Fibroblast of lung (primary cell): Measurements from ENCODE around the gene ACO2. TPM values are rescaled to one million over a fixed set of nuclear protein-coding genes. Genes with fewer than 3 reads are reported as not detected.

Experiments
- DNase-seq, 2 donors: peaks; one replicate each; pipeline versions ENCODE4 v3.0.0 to v3.0.0-alpha.2; 2010; ENCODE audit warnings: low read depth in 2 of 2
- H2AFZ ChIP-seq: 2 replicates; pipeline ENCODE4 v1.5.1; 2012; ENCODE audit warnings: low read length, control low read depth, inconsistent platforms
- H3K27ac ChIP-seq: 2 replicates; pipeline ENCODE4 v1.5.1; 2011; ENCODE audit warnings: low read length, control low read depth; ENCODE audit not compliant: insufficient read depth
- H3K27me3 ChIP-seq: 2 replicates; pipeline ENCODE4 v1.5.1; 2011; ENCODE audit warnings: mild to moderate bottlenecking, low read length; ENCODE audit not compliant: control insufficient read depth, insufficient read depth
- H3K36me3 ChIP-seq: 2 replicates; pipeline ENCODE4 v1.5.1; 2011; ENCODE audit warnings: low read length; ENCODE audit not compliant: control insufficient read depth, insufficient read depth
- H3K4me1 ChIP-seq: 2 replicates; pipeline ENCODE4 v1.5.1; 2011; ENCODE audit warnings: low read length; ENCODE audit not compliant: control insufficient read depth, insufficient read depth; ENCODE audit errors: extremely low read depth
- H3K4me2 ChIP-seq: 2 replicates; pipeline ENCODE4 v1.5.1; 2011; ENCODE audit warnings: low read length, control low read depth; ENCODE audit not compliant: insufficient read depth; ENCODE audit errors: extremely low read depth
- H3K4me3 ChIP-seq, 4 experiments: fragments of 200-600 bp in 1 of 4; sonication (generic) in 1 of 4; replicated peaks in 1 of 4; 2 replicates each; pipeline ENCODE4 v1.5.1; 2011 to 2016; ENCODE audit warnings: low read length in 4 of 4, low read depth in 3 of 4, mild to moderate bottlenecking in 3 of 4, control low read depth in 2 of 4, inconsistent platforms in 1 of 4, mixed read lengths in 1 of 4; ENCODE audit not compliant: insufficient read depth in 1 of 4; ENCODE audit errors: control extremely low read depth in 1 of 4
- H3K79me2 ChIP-seq: 2 replicates; pipeline ENCODE4 v1.5.1; 2012; ENCODE audit warnings: mild to moderate bottlenecking, low read length, inconsistent platforms; ENCODE audit not compliant: control insufficient read depth, insufficient read depth
- H3K9ac ChIP-seq: 2 replicates; pipeline ENCODE4 v1.5.1; 2011; ENCODE audit warnings: mild to moderate bottlenecking, low read length, control low read depth; ENCODE audit not compliant: insufficient read depth
- H3K9me3 ChIP-seq: 2 replicates; pipeline ENCODE4 v1.5.1; 2012; ENCODE audit warnings: low read depth, low read length; ENCODE audit not compliant: control insufficient read depth, insufficient read depth
- H4K20me1 ChIP-seq: 2 replicates; pipeline ENCODE4 v1.5.1; 2011; ENCODE audit warnings: low read length; ENCODE audit not compliant: control insufficient read depth, insufficient read depth; ENCODE audit errors: extremely low read depth
- EZH2 ChIP-seq: IDR thresholded peaks from 2 replicates; pipeline ENCODE4 v1.5.1; 2012; ENCODE audit warnings: low read length, control low read depth, mild to moderate bottlenecking; ENCODE audit errors: missing control alignments
- polyA plus RNA-seq, 2 donors: library from polyadenylated mRNA; depleted of rRNA in 1 of 2; stranded (reverse) in 1 of 2; unstranded in 1 of 2; fragments of >200 nt; gene quantifications; 2 replicates each; pipeline ENCODE4 v1.2.1, GENCODE V29; 2011 to 2012; ENCODE audit warnings: missing spikeins in 1 of 2
- total RNA-seq: library from RNA; depleted of rRNA; stranded (reverse); fragments of >200 nt; gene quantifications from 2 replicates; pipeline ENCODE4 v1.2.1, GENCODE V29; 2014
- TF ChIP-seq, protein P1 (sequence below), 2 donors: IDR thresholded peaks in 1 of 2; conservative IDR thresholded peaks in 1 of 2; 1 replicate in 1 of 2; 2 replicates in 1 of 2; pipeline ENCODE4 v1.5.1; 2011 to 2012; ENCODE audit warnings: low read length in 2 of 2, control low read depth in 1 of 2, inconsistent platforms in 1 of 2, low read depth in 1 of 2, mild to moderate bottlenecking in 1 of 2

ACO2 gene
- total and polyA plus RNA-seq, 2 donors (not counting 1 experiment from before 2014, with no cell fraction given), result 37.6 to 80.3 TPM

DNA sequence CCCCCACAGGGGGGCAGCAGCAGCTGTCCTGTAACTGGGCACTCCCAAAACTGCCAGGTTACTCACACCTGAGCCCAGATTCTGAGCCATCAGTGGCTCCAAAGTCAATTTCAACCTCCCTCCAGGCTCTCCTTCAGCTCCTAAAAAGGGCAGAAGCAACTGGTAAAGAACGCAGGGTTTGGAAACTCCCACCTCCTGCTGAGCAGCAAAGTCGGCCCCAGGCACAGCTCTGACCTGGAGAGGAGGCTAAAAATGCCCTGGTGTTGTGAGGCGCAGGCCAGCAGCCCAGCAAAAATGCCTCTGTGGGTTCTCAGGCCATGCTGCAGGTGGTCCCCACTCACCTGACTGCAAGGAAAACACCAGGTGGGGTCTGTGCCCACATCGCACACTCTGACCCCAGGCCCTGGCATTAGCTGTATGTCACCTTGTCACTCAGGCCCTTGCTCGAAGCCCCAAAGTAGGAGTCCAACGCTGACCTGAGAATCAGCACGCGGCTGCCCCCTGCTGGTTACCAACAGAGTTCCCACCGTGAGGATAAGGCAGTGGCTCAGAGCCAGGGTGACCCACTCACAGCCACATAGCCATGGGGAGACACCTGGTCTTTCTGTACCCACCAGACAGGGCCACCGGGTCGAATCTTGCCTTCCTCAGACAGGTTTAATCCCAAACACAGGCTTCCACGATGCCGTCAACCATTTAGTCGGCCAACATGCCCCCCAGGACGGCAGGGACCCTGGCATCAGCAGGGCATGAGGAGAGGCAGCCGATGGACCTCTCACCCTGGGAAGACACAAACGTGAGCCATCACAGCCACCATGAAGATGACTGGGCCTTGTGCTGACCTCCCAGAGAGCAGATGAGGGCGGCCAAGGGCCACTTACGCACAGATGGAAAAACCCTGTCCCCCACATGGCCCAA, 64.2 kb downstream of the ACO2 start:
- no peaks in the 10 kb centered on the region for H4K20me1 ChIP-seq
- H3K27ac ChIP-seq, result peak overlapping the region; percentile 5
- H2AFZ ChIP-seq, result no peak overlapping the region
- peaks cover 12% of the 10 kb centered on the region for H3K79me2 ChIP-seq
- TF ChIP-seq, protein P1, sequence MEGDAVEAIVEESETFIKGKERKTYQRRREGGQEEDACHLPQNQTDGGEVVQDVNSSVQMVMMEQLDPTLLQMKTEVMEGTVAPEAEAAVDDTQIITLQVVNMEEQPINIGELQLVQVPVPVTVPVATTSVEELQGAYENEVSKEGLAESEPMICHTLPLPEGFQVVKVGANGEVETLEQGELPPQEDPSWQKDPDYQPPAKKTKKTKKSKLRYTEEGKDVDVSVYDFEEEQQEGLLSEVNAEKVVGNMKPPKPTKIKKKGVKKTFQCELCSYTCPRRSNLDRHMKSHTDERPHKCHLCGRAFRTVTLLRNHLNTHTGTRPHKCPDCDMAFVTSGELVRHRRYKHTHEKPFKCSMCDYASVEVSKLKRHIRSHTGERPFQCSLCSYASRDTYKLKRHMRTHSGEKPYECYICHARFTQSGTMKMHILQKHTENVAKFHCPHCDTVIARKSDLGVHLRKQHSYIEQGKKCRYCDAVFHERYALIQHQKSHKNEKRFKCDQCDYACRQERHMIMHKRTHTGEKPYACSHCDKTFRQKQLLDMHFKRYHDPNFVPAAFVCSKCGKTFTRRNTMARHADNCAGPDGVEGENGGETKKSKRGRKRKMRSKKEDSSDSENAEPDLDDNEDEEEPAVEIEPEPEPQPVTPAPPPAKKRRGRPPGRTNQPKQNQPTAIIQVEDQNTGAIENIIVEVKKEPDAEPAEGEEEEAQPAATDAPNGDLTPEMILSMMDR (conservative IDR thresholded peaks at IDR 0.05 in 1 of 2, IDR thresholded peaks at IDR 0.05 in 1 of 2; ENCODE audit: low read depth in 1 of 2, low read length in 2 of 2), result peak; percentile 71 to 84
- TF ChIP-seq EZH2, result no peak
- no peak overlapping the region for H3K9ac ChIP-seq
- H3K4me2 ChIP-seq, result no peak overlapping the region
- H3K36me3 ChIP-seq, result peaks cover 33% of the 10 kb centered on the region
- no peak overlapping the region for H3K4me3 ChIP-seq
- H3K4me1 ChIP-seq, result no peaks in the 10 kb centered on the region
- DNase-seq, result peak; percentile 30 to 63
- H3K27me3 ChIP-seq, result no peaks in the 10 kb centered on the region
- H3K9me3 ChIP-seq, result no peaks in the 10 kb centered on the region

DNA sequence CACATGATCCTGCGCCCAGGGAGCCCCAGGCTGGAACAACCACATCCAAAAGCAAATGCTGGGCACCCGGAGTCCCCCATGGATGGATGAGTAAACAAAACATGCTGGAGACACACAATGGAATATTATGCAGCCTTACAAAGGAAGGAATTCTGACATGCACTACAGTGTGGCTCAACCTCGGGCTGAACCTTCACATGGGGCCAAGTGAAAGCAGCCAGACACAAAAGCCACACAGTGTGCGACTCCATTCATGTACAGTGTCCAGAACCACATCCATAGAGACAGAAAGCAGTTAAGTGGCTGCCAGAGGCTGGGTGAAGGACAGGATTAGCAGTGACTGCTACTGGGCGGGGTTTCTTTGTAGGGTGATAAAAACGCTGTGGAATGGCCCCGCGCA, 65.3 kb downstream of the ACO2 start:
- Histone ChIP-seq H3K27ac (no peak overlapping the region), H4K20me1 (no peaks in the 10 kb centered on the region), H3K4me3 (no peak overlapping the region), H2AFZ (no peak overlapping the region), H3K9ac (no peak overlapping the region), H3K4me2 (no peak overlapping the region), H3K9me3 (no peaks in the 10 kb centered on the region), H3K79me2 (peaks cover 15% of the 10 kb centered on the region), H3K4me1 (no peaks in the 10 kb centered on the region), H3K27me3 (no peaks in the 10 kb centered on the region), H3K36me3 (peaks cover 28% of the 10 kb centered on the region)
- DNase-seq, result no peak
- TF ChIP-seq EZH2, result no peak
- TF ChIP-seq, protein P1 (conservative IDR thresholded peaks at IDR 0.05 in 1 of 2, IDR thresholded peaks at IDR 0.05 in 1 of 2; ENCODE audit: low read depth in 1 of 2, low read length in 2 of 2), result no peak

DNA sequence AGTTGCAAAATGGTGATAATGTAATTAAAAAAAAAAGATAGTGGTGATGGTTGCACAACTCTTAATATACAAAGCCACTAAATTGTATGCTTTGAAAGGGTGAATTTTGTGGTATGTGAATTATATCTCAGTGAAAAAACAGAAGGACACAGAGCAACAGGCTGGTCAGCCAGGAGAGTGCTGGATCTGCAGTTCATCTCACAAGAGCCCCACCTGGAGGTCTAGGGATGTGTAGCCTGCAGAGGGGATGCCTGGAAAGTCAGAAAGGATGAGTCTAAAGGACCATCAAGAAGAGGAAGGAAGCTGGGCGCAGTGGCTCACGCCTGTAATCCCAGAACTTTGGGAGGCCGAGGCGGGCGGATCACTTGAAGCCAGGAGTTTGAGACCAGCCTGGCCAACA, 66.3 kb downstream of the ACO2 start:
- Histone ChIP-seq H3K79me2 (peaks cover 15% of the 10 kb centered on the region), H3K4me3 (no peak overlapping the region), H3K36me3 (peaks cover 28% of the 10 kb centered on the region), H4K20me1 (no peaks in the 10 kb centered on the region), H3K27me3 (no peaks in the 10 kb centered on the region), H3K9me3 (no peaks in the 10 kb centered on the region), H3K4me1 (no peaks in the 10 kb centered on the region), H3K27ac (no peak overlapping the region), H2AFZ (no peak overlapping the region), H3K9ac (no peak overlapping the region), H3K4me2 (no peak overlapping the region)
- no peak for TF ChIP-seq EZH2
- TF ChIP-seq, protein P1 (conservative IDR thresholded peaks at IDR 0.05 in 1 of 2, IDR thresholded peaks at IDR 0.05 in 1 of 2; ENCODE audit: low read depth in 1 of 2, low read length in 2 of 2), result peak in 1 of 2 donors; percentile 34
- no peak for DNase-seq
